AG09319 (cell line): ENCODE data around the gene CFDP1.

Experiments used
- DNase-seq: peaks from one replicate; pipeline ENCODE4 v3.0.0-alpha.2; 2010; ENCODE audit warnings: low read depth; ENCODE audit errors: extremely low read depth
- CTCF ChIP-seq: IDR thresholded peaks from 2 replicates; pipeline ENCODE4 v1.5.1; 2011; ENCODE audit warnings: low read depth, mild to moderate bottlenecking, inconsistent platforms, low read length, moderate library complexity

Gene CFDP1

GRCh38 chr16:75293772-75294171, 139.5 kb downstream of the CFDP1 start:
- DNase-seq: no peak
- TF ChIP-seq CTCF: no peak

- no peak for TF ChIP-seq CTCF
- no peak for DNase-seq
Observed at GRCh38 chr16:75293173-75293572, 140.1 kb downstream of the CFDP1 start.

GRCh38 chr16:75292691-75293090, 140.6 kb downstream of the CFDP1 start:
- no peak for TF ChIP-seq CTCF
- DNase-seq: no peak

GRCh38 chr16:75289189-75289588, 144.1 kb downstream of the CFDP1 start:
- no peak for TF ChIP-seq CTCF
- no peak for DNase-seq

GRCh38 chr16:75288596-75289120, 144.6 kb downstream of the CFDP1 start:
- no peak for TF ChIP-seq CTCF
- no peak for DNase-seq

- no peak for DNase-seq
- no peak for TF ChIP-seq CTCF
Observed at GRCh38 chr16:75288181-75288580, 145.1 kb downstream of the CFDP1 start.

- TF ChIP-seq CTCF: no peak
- DNase-seq: no peak
Observed at GRCh38 chr16:75287708-75288107, 145.6 kb downstream of the CFDP1 start.
